RWPE2 (cell line): ENCODE data around the gene MAB21L2.

Experiments
- ATAC-seq: fragments of 200-7000 bp; cut with Tn5 transposase; 3 replicates; pipeline ENCODE4 v1.9.1; 2021; ENCODE audit warnings: low read depth
- DNase-seq: peaks from one replicate; pipeline ENCODE4 v3.0.0-alpha.2; 2020; ENCODE audit warnings: low spot score
- H3K27ac ChIP-seq: fragments of 450-650 bp; 2 replicates; pipeline ENCODE4 v1.5.1; 2017; ENCODE audit warnings: mild to moderate bottlenecking; ENCODE audit not compliant: poor library complexity, severe bottlenecking
- H3K27me3 ChIP-seq: fragments of 250-450 bp; sonication (Bioruptor Pico); 2 replicates; pipeline ENCODE4 v1.5.1; 2021; ENCODE audit warnings: mild to moderate bottlenecking, moderate library complexity; ENCODE audit not compliant: insufficient read depth, poor library complexity, severe bottlenecking
- H3K36me3 ChIP-seq: fragments of 250-450 bp; sonication (Bioruptor Pico); 2 replicates; pipeline ENCODE4 v1.5.1; 2020; ENCODE audit warnings: low read depth, mild to moderate bottlenecking, moderate library complexity
- H3K4me1 ChIP-seq: fragments of 250-450 bp; sonication (Bioruptor Pico); 2 replicates; pipeline ENCODE4 v1.5.1; 2021; ENCODE audit warnings: mild to moderate bottlenecking, moderate library complexity; ENCODE audit not compliant: insufficient read depth, poor library complexity, severe bottlenecking
- H3K4me3 ChIP-seq: fragments of 250-450 bp; sonication (Bioruptor Pico); 2 replicates; pipeline ENCODE4 v1.5.1; 2021; ENCODE audit warnings: mild to moderate bottlenecking, moderate library complexity; ENCODE audit not compliant: severe bottlenecking
- H3K9me3 ChIP-seq: fragments of 250-450 bp; sonication (Bioruptor Pico); 2 replicates; pipeline ENCODE4 v1.5.1; 2021; ENCODE audit warnings: mild to moderate bottlenecking, moderate library complexity; ENCODE audit not compliant: severe bottlenecking
- TF ChIP-seq, protein P1 (sequence below): fragments of 450-650 bp; IDR thresholded peaks from one replicate; pipeline ENCODE4 v1.5.1; 2017; ENCODE audit warnings: mild to moderate bottlenecking, moderate library complexity; ENCODE audit not compliant: poor library complexity, severe bottlenecking

The MAB21L2 gene

GRCh38 chr4:150598909-150599308 lies 17.0 kb downstream of the MAB21L2 start:
- Histone ChIP-seq H3K36me3 (no peaks in the 10 kb centered on the region), H3K9me3 (no peaks in the 10 kb centered on the region), H3K27me3 (peaks cover 4% of the 10 kb centered on the region), H3K4me3 (no peak overlapping the region), H3K27ac (no peak overlapping the region), H3K4me1 (no peaks in the 10 kb centered on the region)
- TF ChIP-seq, protein P1, sequence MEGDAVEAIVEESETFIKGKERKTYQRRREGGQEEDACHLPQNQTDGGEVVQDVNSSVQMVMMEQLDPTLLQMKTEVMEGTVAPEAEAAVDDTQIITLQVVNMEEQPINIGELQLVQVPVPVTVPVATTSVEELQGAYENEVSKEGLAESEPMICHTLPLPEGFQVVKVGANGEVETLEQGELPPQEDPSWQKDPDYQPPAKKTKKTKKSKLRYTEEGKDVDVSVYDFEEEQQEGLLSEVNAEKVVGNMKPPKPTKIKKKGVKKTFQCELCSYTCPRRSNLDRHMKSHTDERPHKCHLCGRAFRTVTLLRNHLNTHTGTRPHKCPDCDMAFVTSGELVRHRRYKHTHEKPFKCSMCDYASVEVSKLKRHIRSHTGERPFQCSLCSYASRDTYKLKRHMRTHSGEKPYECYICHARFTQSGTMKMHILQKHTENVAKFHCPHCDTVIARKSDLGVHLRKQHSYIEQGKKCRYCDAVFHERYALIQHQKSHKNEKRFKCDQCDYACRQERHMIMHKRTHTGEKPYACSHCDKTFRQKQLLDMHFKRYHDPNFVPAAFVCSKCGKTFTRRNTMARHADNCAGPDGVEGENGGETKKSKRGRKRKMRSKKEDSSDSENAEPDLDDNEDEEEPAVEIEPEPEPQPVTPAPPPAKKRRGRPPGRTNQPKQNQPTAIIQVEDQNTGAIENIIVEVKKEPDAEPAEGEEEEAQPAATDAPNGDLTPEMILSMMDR: no peak
- DNase-seq (no peak), ATAC-seq (no peak)

DNA sequence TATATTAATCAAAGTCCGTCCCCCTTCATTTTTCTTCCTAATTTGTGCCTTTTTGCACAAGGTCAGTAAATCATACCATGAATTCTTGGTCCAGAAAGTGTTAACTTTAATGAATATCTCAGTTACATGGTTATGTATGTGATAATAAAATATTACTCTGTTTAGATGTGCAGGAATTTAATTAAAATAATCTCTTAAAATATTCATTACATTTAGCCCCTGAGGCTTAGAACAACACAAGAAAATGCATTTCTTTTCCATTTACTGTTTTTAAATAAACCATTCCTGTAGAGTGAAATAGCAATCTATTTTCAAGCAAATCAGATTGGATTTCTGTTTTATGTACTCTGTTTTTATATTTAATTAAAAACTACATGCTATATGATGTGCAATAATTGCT lies 17.6 kb downstream of the MAB21L2 start:
- H3K27me3 ChIP-seq: peaks cover 4% of the 10 kb centered on the region
- H3K4me1 ChIP-seq: no peaks in the 10 kb centered on the region
- TF ChIP-seq, protein P1: no peak
- no peak for DNase-seq
- H3K4me3 ChIP-seq: no peak overlapping the region
- ATAC-seq: no peak
- no peaks in the 10 kb centered on the region for H3K9me3 ChIP-seq
- no peak overlapping the region for H3K27ac ChIP-seq
- H3K36me3 ChIP-seq: no peaks in the 10 kb centered on the region

DNA sequence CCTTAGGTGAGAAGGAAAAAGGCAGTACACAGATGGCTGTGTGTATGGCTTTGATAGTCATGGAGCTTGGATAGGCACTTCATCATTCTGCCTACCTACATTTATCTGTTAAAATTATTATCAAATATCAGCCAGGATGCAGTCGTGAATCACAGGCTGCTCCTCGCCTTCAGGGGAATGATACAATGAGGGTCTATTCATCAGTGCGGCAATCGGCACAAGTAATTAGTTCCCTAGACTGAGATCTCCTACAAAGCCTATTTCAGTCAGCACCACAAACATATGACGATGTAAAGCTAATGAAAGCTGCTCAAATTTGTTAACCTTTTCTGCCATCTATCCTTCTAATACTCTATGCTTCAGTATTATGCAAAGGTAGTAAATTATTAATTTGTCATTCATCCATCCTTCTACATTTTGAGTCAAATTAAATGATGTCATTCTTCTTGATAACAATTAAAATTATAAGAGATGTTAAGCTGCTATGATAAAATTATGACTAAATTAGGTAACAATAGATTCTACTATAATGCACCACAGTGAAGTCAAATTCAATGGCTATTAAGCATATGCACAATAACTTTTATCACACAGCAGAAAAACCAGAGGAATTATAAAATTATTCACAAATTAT lies 19.0 kb downstream of the MAB21L2 start:
- Histone ChIP-seq H3K36me3 (no peaks in the 10 kb centered on the region), H3K9me3 (no peaks in the 10 kb centered on the region), H3K27me3 (peaks cover 4% of the 10 kb centered on the region), H3K27ac (no peak overlapping the region), H3K4me3 (no peak overlapping the region), H3K4me1 (no peaks in the 10 kb centered on the region)
- TF ChIP-seq, protein P1: no peak
- no peak for ATAC-seq
- no peak for DNase-seq

DNA sequence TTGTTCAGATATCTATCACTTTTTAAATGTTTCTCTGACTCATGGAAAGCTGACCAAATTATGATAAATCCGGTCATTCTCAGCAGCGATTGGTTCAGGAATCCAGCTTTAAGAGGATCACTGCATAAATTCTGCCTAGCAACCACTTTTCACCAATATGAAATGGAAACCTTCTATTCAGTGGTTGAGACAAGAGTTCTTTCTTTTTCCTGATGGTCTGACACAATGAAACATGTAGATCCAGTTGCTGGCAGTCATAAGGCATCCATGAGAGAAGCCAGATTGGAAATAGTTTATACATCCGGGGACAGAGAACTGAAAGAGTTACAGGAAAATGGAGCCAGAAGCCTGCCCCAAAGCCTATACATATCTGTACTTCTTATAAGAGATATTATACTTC lies 27.2 kb downstream of the MAB21L2 start:
- ATAC-seq (no peak), DNase-seq (no peak)
- TF ChIP-seq, protein P1: no peak
- Histone ChIP-seq H3K36me3 (no peaks in the 10 kb centered on the region), H3K27me3 (no peaks in the 10 kb centered on the region), H3K4me3 (no peak overlapping the region), H3K4me1 (no peaks in the 10 kb centered on the region), H3K27ac (no peak overlapping the region), H3K9me3 (no peaks in the 10 kb centered on the region)

GRCh38 chr4:150619042-150619441 lies 37.1 kb downstream of the MAB21L2 start:
- Histone ChIP-seq H3K27ac (no peak overlapping the region), H3K4me1 (no peaks in the 10 kb centered on the region), H3K9me3 (no peaks in the 10 kb centered on the region), H3K4me3 (no peak overlapping the region), H3K27me3 (no peaks in the 10 kb centered on the region), H3K36me3 (no peaks in the 10 kb centered on the region)
- no peak for DNase-seq
- TF ChIP-seq, protein P1: no peak
- no peak for ATAC-seq
